Prostate gland (tissue), 2 donors: ENCODE measurements around the gene MAT2B. TPM values are rescaled to one million over a fixed set of nuclear protein-coding genes. Genes with fewer than 3 reads are reported as not detected.

Experiments used
- DNase-seq: peaks from one replicate; pipeline ENCODE4 v3.0.0-alpha.2; 2019; ENCODE audit warnings: low spot score
- H3K27ac ChIP-seq, 2 donors: fragments of 200-600 bp; sonication (generic); 2 replicates each; pipeline ENCODE4 v1.5.1; 2017 to 2019
- H3K27me3 ChIP-seq: fragments of 200-600 bp; sonication (generic); replicated peaks from 2 replicates; pipeline ENCODE4 v1.5.1; 2019; ENCODE audit not compliant: insufficient read depth
- H3K36me3 ChIP-seq, 2 donors: fragments of 200-600 bp; sonication (generic); 1 replicate in 1 of 2; 2 replicates in 1 of 2; pipeline versions ENCODE4 v1.5.1 to v1.8.1; 2017 to 2019
- H3K4me1 ChIP-seq: fragments of 200-600 bp; sonication (generic); replicated peaks from 2 replicates; pipeline ENCODE4 v1.5.1; 2019
- H3K4me3 ChIP-seq, 2 donors: fragments of 200-600 bp; sonication (generic); 2 replicates each; pipeline ENCODE4 v1.5.1; 2017 to 2019
- H3K9me3 ChIP-seq: fragments of 200-600 bp; sonication (generic); 2 replicates; pipeline ENCODE4 v1.5.1; 2017
- CTCF ChIP-seq, 4 experiments: fragments of 200-600 bp in 2 of 4; fragments of 450-650 bp in 2 of 4; sonication (generic) in 2 of 4; IDR thresholded peaks; 1 replicate in 3 of 4; 2 replicates in 1 of 4; pipeline ENCODE4 v1.5.1; 2016 to 2019; ENCODE audit warnings: antibody characterized with exemption in 4 of 4, mild to moderate bottlenecking in 2 of 4, moderate library complexity in 2 of 4
- POLR2A ChIP-seq: fragments of 450-650 bp; IDR thresholded peaks from one replicate; pipeline ENCODE4 v1.6.1; 2016; ENCODE audit warnings: antibody characterized with exemption, mild to moderate bottlenecking
- POLR2AphosphoS5 ChIP-seq: sonication (generic); formaldehyde crosslinking; IDR thresholded peaks from one replicate; pipeline ENCODE4 v1.6.1; 2017; ENCODE audit warnings: antibody characterized with exemption
- WGBS: methylation state at CpG from one replicate; pipeline ENCODE4 v1.1.5; 2018; 5-methylcytosine and 5-hydroxymethylcytosine counted together
- intact Hi-C: fragments of 100-400 bp; cut with DNase I; formaldehyde crosslinking; loops from one replicate; pipeline ENCODE4 v1.14.2; 2022
- total RNA-seq, 2 donors: library from RNA; depleted of rRNA; stranded (reverse); fragments of >200 nt; gene quantifications; one replicate each; pipeline ENCODE4 v1.1.0, GENCODE V29; 2016

The MAT2B gene
- total RNA-seq, 2 donors from 2014 or later: 53.9 to 68.5 TPM

GRCh38 chr5:163565492-163565891, 60.1 kb downstream of the MAT2B start:
- TF ChIP-seq POLR2A (no peak), CTCF (IDR thresholded peaks at IDR 0.05) (no peak), POLR2AphosphoS5 (no peak)
- Histone ChIP-seq H3K9me3 (no peaks in the 10 kb centered on the region), H3K27ac (no peak overlapping the region), H3K36me3 (no peaks in the 10 kb centered on the region), H3K27me3 (no peaks in the 10 kb centered on the region), H3K4me1 (no peaks in the 10 kb centered on the region), H3K4me3 (peak overlapping the region; percentile 21 to 27)
- no peak for DNase-seq
- intact Hi-C loops: loop anchor here (5.0 to 10.0 kb wide), 3 partner anchors 439 to 1639 kb away; no protein-coding TSS in a partner anchor
- 3% methylated on average over 11 of the region's 11 CpGs for WGBS

- Histone ChIP-seq H3K4me1 (no peaks in the 10 kb centered on the region), H3K36me3 (no peaks in the 10 kb centered on the region), H3K4me3 (peak overlapping the region; percentile 21 to 27), H3K27ac (no peak overlapping the region), H3K27me3 (no peaks in the 10 kb centered on the region), H3K9me3 (no peaks in the 10 kb centered on the region)
- 4% methylated on average over 32 of the region's 32 CpGs for WGBS
- TF ChIP-seq CTCF (IDR thresholded peaks at IDR 0.05) (no peak), POLR2A (no peak), POLR2AphosphoS5 (no peak)
- intact Hi-C loops: loop anchor here (5.0 to 10.0 kb wide), 3 partner anchors 439 to 1639 kb away; no protein-coding TSS in a partner anchor
- peak; percentile 15 for DNase-seq
These were observed 60.7 kb downstream of the MAT2B start for GRCh38 chr5:163565931-163566608.

- TF ChIP-seq POLR2A (no peak), POLR2AphosphoS5 (no peak), CTCF (IDR thresholded peaks at IDR 0.05) (no peak)
- Histone ChIP-seq H3K27ac (no peak overlapping the region), H3K27me3 (no peaks in the 10 kb centered on the region), H3K4me3 (no peak overlapping the region), H3K9me3 (no peaks in the 10 kb centered on the region), H3K4me1 (no peaks in the 10 kb centered on the region), H3K36me3 (no peaks in the 10 kb centered on the region)
- intact Hi-C loops: loop anchor here (5.0 to 10.0 kb wide), 3 partner anchors 438 to 1638 kb away; no protein-coding TSS in a partner anchor
- no peak for DNase-seq
- WGBS: 24% methylated on average over 3 of the region's 3 CpGs
These were observed 61.3 kb downstream of the MAT2B start for GRCh38 chr5:163566678-163567077.

GRCh38 chr5:163567811-163568210, 62.4 kb downstream of the MAT2B start:
- no peak for TF ChIP-seq POLR2AphosphoS5
- TF ChIP-seq CTCF (IDR thresholded peaks at IDR 0.05): no peak
- no peak for TF ChIP-seq POLR2A
- H3K36me3 ChIP-seq: no peaks in the 10 kb centered on the region
- H3K9me3 ChIP-seq: no peaks in the 10 kb centered on the region
- intact Hi-C loops: loop anchor here (5.0 to 10.0 kb wide), 3 partner anchors 437 to 1637 kb away; no protein-coding TSS in a partner anchor
- H3K27me3 ChIP-seq: no peaks in the 10 kb centered on the region
- DNase-seq: no peak
- H3K27ac ChIP-seq: no peak overlapping the region
- H3K4me1 ChIP-seq: no peaks in the 10 kb centered on the region
- no peak overlapping the region for H3K4me3 ChIP-seq
- WGBS: 95% methylated on average over 1 of the region's 1 CpG

Other genes starting within 250 kb of the MAT2B start
- gene CCNG1, start 68.0 kb upstream of the MAT2B start, total RNA-seq: 100 to 1,000 TPM; 107 to 181 TPM
- 1 to 10 TPM; 8.0 to 8.6 TPM for gene NUDCD2, start 45.5 kb upstream of the MAT2B start, total RNA-seq
- 1 to 10 TPM; 1.7 to 1.8 TPM for gene HMMR, start 45.0 kb upstream of the MAT2B start, total RNA-seq